ENCODE data around the gene KANK3. TPM values are rescaled to one million over a fixed set of nuclear protein-coding genes. Genes with fewer than 3 reads are reported as not detected.
"Not testable (repeated sequence)": the region's sequence is repeated elsewhere in the genome, so short reads cannot be mapped to it uniquely, and the experiment has no call there.

Gene KANK3
- total RNA-seq, 3 donors from 2014 or later = 2.0 to 10.1 (median 3.3) TPM

GRCh38 chr19:8361921-8362793, 19.1 kb upstream of the KANK3 start:
- TF ChIP-seq CTCF (IDR thresholded peaks at IDR 0.05) = no peak
- intact Hi-C loops (cut with DNase I, micrococcal nuclease) = no loop called here
- H3K4me1 ChIP-seq (ENCODE audit: low read depth) = peaks cover 16% of the 10 kb centered on the region

GRCh38 chr19:8360196-8360595, 17.1 kb upstream of the KANK3 start:
- intact Hi-C loops (cut with DNase I, micrococcal nuclease) = no loop called here
- ATAC-seq (no peak), DNase-seq (no peak)
- TF ChIP-seq CTCF (IDR thresholded peaks at IDR 0.05) = no peak
- peaks cover 16% of the 10 kb centered on the region for H3K4me1 ChIP-seq (ENCODE audit: low read depth)
- no peaks in the 10 kb centered on the region for H3K36me3 ChIP-seq (ENCODE audit: low read depth)
- H3K9me3 ChIP-seq = no peaks in the 10 kb centered on the region
- no peak overlapping the region for H3K4me3 ChIP-seq

More at GRCh38 chr19:8361921-8362793, 19.1 kb upstream of the KANK3 start:
- Histone ChIP-seq H3K36me3 (ENCODE audit: low read depth) (no peaks in the 10 kb centered on the region), H3K4me3 (no peak overlapping the region), H3K9me3 (no peaks in the 10 kb centered on the region)
- peak; percentile 89 to 92 (median 91) for DNase-seq
- peak; percentile 91 for ATAC-seq

- TF ChIP-seq CTCF (IDR thresholded peaks at IDR 0.05) = no peak
- ATAC-seq (no peak), DNase-seq (no peak)
- Histone ChIP-seq H3K36me3 (ENCODE audit: low read depth) (no peaks in the 10 kb centered on the region), H3K9me3 (no peaks in the 10 kb centered on the region), H3K4me3 (no peak overlapping the region), H3K4me1 (ENCODE audit: low read depth) (peaks cover 7% of the 10 kb centered on the region)
- intact Hi-C loops (cut with DNase I, micrococcal nuclease) = loop anchor here (10.0 kb wide), 2 partner anchors 126 to 146 kb away; partner anchors contain the start of gene PRAM1 (in 1 of the 2)
These were observed 15.9 kb upstream of the KANK3 start for GRCh38 chr19:8358948-8359347.

- intact Hi-C loops (cut with DNase I, micrococcal nuclease) = loop anchor here (10.0 kb wide), 2 partner anchors 128 to 148 kb away; partner anchors contain the start of gene PRAM1 (in 1 of the 2)
- no peak overlapping the region for H3K4me3 ChIP-seq
- ATAC-seq = no peak
- no peaks in the 10 kb centered on the region for H3K9me3 ChIP-seq
- no peaks in the 10 kb centered on the region for H3K4me1 ChIP-seq (ENCODE audit: low read depth)
- no peak for TF ChIP-seq CTCF (IDR thresholded peaks at IDR 0.05)
- no peaks in the 10 kb centered on the region for H3K36me3 ChIP-seq (ENCODE audit: low read depth)
- no peak for DNase-seq
These were observed 14.0 kb upstream of the KANK3 start for GRCh38 chr19:8357007-8357521.

GRCh38 chr19:8355631-8356402, 12.8 kb upstream of the KANK3 start:
- intact Hi-C loops (cut with DNase I, micrococcal nuclease) = loop anchor here (10.0 kb wide), 2 partner anchors 129 to 149 kb away; partner anchors contain the start of gene PRAM1 (in 1 of the 2)
- H3K36me3 ChIP-seq (ENCODE audit: low read depth) = no peaks in the 10 kb centered on the region
- H3K4me1 ChIP-seq (ENCODE audit: low read depth) = no peaks in the 10 kb centered on the region
- no peak overlapping the region for H3K4me3 ChIP-seq
- no peak for TF ChIP-seq CTCF (IDR thresholded peaks at IDR 0.05)
- H3K9me3 ChIP-seq = no peaks in the 10 kb centered on the region
- DNase-seq (peak in 1 of 3 donors; percentile 35), ATAC-seq (peak; percentile 51)

GRCh38 chr19:8352845-8353244, 9.8 kb upstream of the KANK3 start:
- intact Hi-C loops (cut with DNase I, micrococcal nuclease) = loop anchor here (10.0 kb wide), 2 partner anchors 132 to 152 kb away; partner anchors contain the start of gene PRAM1 (in 1 of the 2)
- not testable (repeated sequence) for H3K4me1 ChIP-seq (ENCODE audit: low read depth); H3K9me3 ChIP-seq; ATAC-seq; H3K36me3 ChIP-seq (ENCODE audit: low read depth); H3K4me3 ChIP-seq
- DNase-seq = peak in 1 of 3 donors; percentile 7

Measured in mucosa of descending colon (tissue), 3 donors.